Effector memory CD8-positive, alpha-beta T cell (primary cell): Measurements from ENCODE around the gene SPRED3.
A peak's percentile ranks its signal among the peaks of the same experiment; 100 is the strongest.
"Not testable (repeated sequence)": the region's sequence is repeated elsewhere in the genome, so short reads cannot be mapped to it uniquely, and the experiment has no call there.

Experiments
- ATAC-seq: fragments of 150-1000 bp; cut with Tn5 transposase; replicated peaks from 2 replicates; pipeline ENCODE4 v1.10.0; 2021; ENCODE audit warnings: mild to moderate bottlenecking, moderate library complexity
- DNase-seq, 3 experiments: peaks; one replicate each; pipeline ENCODE4 v3.0.0; 2021
- H3K27ac Mint-ChIP-seq, 2 donors: one replicate each; pipeline ENCODE4 v1.8.0; 2022; ENCODE audit warnings: mild to moderate bottlenecking in 2 of 2, mixed read lengths in 2 of 2, moderate library complexity in 2 of 2
- H3K27me3 Mint-ChIP-seq, 2 donors: one replicate each; pipeline ENCODE4 v1.8.0; 2022; ENCODE audit warnings: mixed read lengths in 2 of 2
- H3K36me3 Mint-ChIP-seq: one replicate; pipeline ENCODE4 v1.8.0; 2022; ENCODE audit warnings: mild to moderate bottlenecking, moderate library complexity, mixed read lengths; ENCODE audit not compliant: insufficient read depth
- H3K4me1 Mint-ChIP-seq, 2 donors: one replicate each; pipeline ENCODE4 v1.8.0; 2022; ENCODE audit warnings: low read depth in 2 of 2, mixed read lengths in 2 of 2
- H3K4me3 Mint-ChIP-seq, 2 donors: one replicate each; pipeline ENCODE4 v1.8.0; 2022; ENCODE audit warnings: mild to moderate bottlenecking in 2 of 2, mixed read lengths in 2 of 2, moderate library complexity in 2 of 2
- H3K9me3 Mint-ChIP-seq, 2 donors: one replicate each; pipeline ENCODE4 v1.8.0; 2022; ENCODE audit warnings: mixed read lengths in 2 of 2
- total RNA-seq, 9 experiments: gene quantifications; one replicate each; lab custom pipeline; 2026; lab: John Stamatoyannopoulos, UW

Gene SPRED3
- total RNA-seq = 0 to 2.3 (median 0.85) reads per million in 9 experiments

- H3K27ac Mint-ChIP-seq = peak within 1 kb of the TSS; percentile 69 to 72
- H3K36me3 Mint-ChIP-seq = peaks cover 18% of the 10 kb centered on the region
- H3K4me1 Mint-ChIP-seq = peaks cover 11 to 12% of the 10 kb centered on the region in 2 donors
- ATAC-seq (peak; percentile 3), DNase-seq (no peak)
- H3K4me3 Mint-ChIP-seq = peak within 1 kb of the TSS; percentile 83 to 85
- H3K27me3 Mint-ChIP-seq = no peaks in the 10 kb centered on the region
- H3K9me3 Mint-ChIP-seq = no peaks in the 10 kb centered on the region
Measured at GRCh38 chr19:38388349-38389100, at the start of gene SPRED3. Gene SPRED3 (plus strand): TSS chr19:38388697. CDS start chr19:38390303, 1,606 bp downstream.

GRCh38 chr19:38339011-38339410 is 49.5 kb upstream of the SPRED3 start:
- peaks cover 23% of the 10 kb centered on the region for H3K36me3 Mint-ChIP-seq
- DNase-seq, H3K4me3 Mint-ChIP-seq, H3K27ac Mint-ChIP-seq, H3K9me3 Mint-ChIP-seq, H3K27me3 Mint-ChIP-seq, ATAC-seq: not testable (repeated sequence)
- H3K4me1 Mint-ChIP-seq = peaks cover 20% of the 10 kb centered on the region in 2 donors

GRCh38 chr19:38340927-38341326 is 47.6 kb upstream of the SPRED3 start:
- H3K4me1 Mint-ChIP-seq = peaks cover 19 to 20% of the 10 kb centered on the region in 2 donors
- no peak for DNase-seq
- H3K27ac Mint-ChIP-seq = no peak overlapping the region
- no peak for ATAC-seq
- no peaks in the 10 kb centered on the region for H3K27me3 Mint-ChIP-seq
- H3K4me3 Mint-ChIP-seq = no peak overlapping the region
- H3K36me3 Mint-ChIP-seq = peaks cover 18% of the 10 kb centered on the region
- H3K9me3 Mint-ChIP-seq = no peaks in the 10 kb centered on the region

- Mint-ChIP-seq H3K4me3 (no peak overlapping the region), H3K36me3 (peaks cover 4% of the 10 kb centered on the region), H3K9me3 (no peaks in the 10 kb centered on the region), H3K27me3 (no peaks in the 10 kb centered on the region), H3K4me1 (peaks cover 0 to 3% of the 10 kb centered on the region in 2 donors), H3K27ac (no peak overlapping the region)
- DNase-seq = no peak
- no peak for ATAC-seq
Measured at GRCh38 chr19:38346837-38347236, 41.7 kb upstream of the SPRED3 start.

- no peak for DNase-seq
- ATAC-seq = no peak
- Mint-ChIP-seq H3K27me3 (peaks cover 1 to 2% of the 10 kb centered on the region in 2 donors), H3K27ac (no peak overlapping the region), H3K9me3 (no peaks in the 10 kb centered on the region), H3K4me3 (no peak overlapping the region), H3K36me3 (no peaks in the 10 kb centered on the region), H3K4me1 (no peaks in the 10 kb centered on the region)
Measured at GRCh38 chr19:38350883-38351282, 37.6 kb upstream of the SPRED3 start.

- no peak for ATAC-seq
- DNase-seq = no peak
- H3K9me3 Mint-ChIP-seq = no peaks in the 10 kb centered on the region
- H3K27ac Mint-ChIP-seq = no peak overlapping the region
- H3K36me3 Mint-ChIP-seq = no peaks in the 10 kb centered on the region
- H3K4me1 Mint-ChIP-seq = no peaks in the 10 kb centered on the region
- H3K4me3 Mint-ChIP-seq = no peak overlapping the region
- peaks cover 6 to 12% of the 10 kb centered on the region in 2 donors for H3K27me3 Mint-ChIP-seq
Measured at GRCh38 chr19:38351865-38352395, 36.6 kb upstream of the SPRED3 start.

- H3K4me3 Mint-ChIP-seq = no peak overlapping the region
- no peak overlapping the region for H3K27ac Mint-ChIP-seq
Measured at GRCh38 chr19:38352611-38353010, 35.9 kb upstream of the SPRED3 start.

GRCh38 chr19:38355728-38356725 is 32.5 kb upstream of the SPRED3 start:
- Mint-ChIP-seq H3K4me1 (peaks cover 5 to 6% of the 10 kb centered on the region in 2 donors), H3K4me3 (no peak overlapping the region), H3K27ac (peak overlapping the region in 1 of 2 donors; percentile 22), H3K9me3 (no peaks in the 10 kb centered on the region), H3K36me3 (peaks cover 7% of the 10 kb centered on the region), H3K27me3 (peaks cover 15 to 20% of the 10 kb centered on the region in 2 donors)
- ATAC-seq (no peak), DNase-seq (no peak)

More at GRCh38 chr19:38352611-38353010, 35.9 kb upstream of the SPRED3 start:
- Mint-ChIP-seq H3K27me3 (peaks cover 6 to 13% of the 10 kb centered on the region in 2 donors), H3K4me1 (no peaks in the 10 kb centered on the region), H3K36me3 (no peaks in the 10 kb centered on the region), H3K9me3 (no peaks in the 10 kb centered on the region)
- no peak for DNase-seq
- ATAC-seq = no peak

GRCh38 chr19:38358071-38358470 is 30.4 kb upstream of the SPRED3 start:
- peaks cover 19 to 25% of the 10 kb centered on the region in 2 donors for H3K27me3 Mint-ChIP-seq
- H3K4me1 Mint-ChIP-seq = peaks cover 13 to 14% of the 10 kb centered on the region in 2 donors
- DNase-seq (no peak), ATAC-seq (no peak)
- no peak overlapping the region for H3K27ac Mint-ChIP-seq
- H3K9me3 Mint-ChIP-seq = no peaks in the 10 kb centered on the region
- no peak overlapping the region for H3K4me3 Mint-ChIP-seq
- H3K36me3 Mint-ChIP-seq = peaks cover 7% of the 10 kb centered on the region

- Mint-ChIP-seq H3K9me3 (no peaks in the 10 kb centered on the region), H3K4me3 (peak overlapping the region in 1 of 2 donors; percentile 11), H3K4me1 (peaks cover 13 to 14% of the 10 kb centered on the region in 2 donors), H3K27me3 (peaks cover 19 to 25% of the 10 kb centered on the region in 2 donors), H3K36me3 (peaks cover 7% of the 10 kb centered on the region), H3K27ac (no peak overlapping the region)
- DNase-seq (no peak), ATAC-seq (no peak)
Measured at GRCh38 chr19:38359242-38360021, 29.1 kb upstream of the SPRED3 start.

- H3K27ac Mint-ChIP-seq = peak overlapping the region in 1 of 2 donors; percentile 49
Measured at GRCh38 chr19:38360351-38360750, 28.1 kb upstream of the SPRED3 start.

GRCh38 chr19:38360839-38361631 is 27.5 kb upstream of the SPRED3 start:
- no peak for ATAC-seq
- H3K4me1 Mint-ChIP-seq = peaks cover 13 to 14% of the 10 kb centered on the region in 2 donors
- peak overlapping the region; percentile 28 to 49 for H3K27ac Mint-ChIP-seq

More at GRCh38 chr19:38360351-38360750, 28.1 kb upstream of the SPRED3 start:
- H3K4me1 Mint-ChIP-seq = peaks cover 13 to 14% of the 10 kb centered on the region in 2 donors
- peaks cover 7% of the 10 kb centered on the region for H3K36me3 Mint-ChIP-seq
- DNase-seq (no peak), ATAC-seq (no peak)
- H3K27me3 Mint-ChIP-seq = peaks cover 19 to 25% of the 10 kb centered on the region in 2 donors
- H3K9me3 Mint-ChIP-seq = no peaks in the 10 kb centered on the region
- H3K4me3 Mint-ChIP-seq = peak overlapping the region; percentile 70 to 77

More at GRCh38 chr19:38360839-38361631, 27.5 kb upstream of the SPRED3 start:
- DNase-seq = no peak
- H3K27me3 Mint-ChIP-seq = peaks cover 16 to 24% of the 10 kb centered on the region in 2 donors
- peak overlapping the region; percentile 70 to 77 for H3K4me3 Mint-ChIP-seq
- no peaks in the 10 kb centered on the region for H3K9me3 Mint-ChIP-seq
- H3K36me3 Mint-ChIP-seq = peaks cover 7% of the 10 kb centered on the region
